A549 (cell line): Measurements from ENCODE around the gene KCNMA1. TPM values are rescaled to one million over a fixed set of nuclear protein-coding genes. Genes with fewer than 3 reads are reported as not detected.
A peak's percentile ranks its signal among the peaks of the same experiment; 100 is the strongest.

Experiments used
- ATAC-seq, 2 experiments: fragments of 200-7000 bp in 1 of 2; fragments of >200 bp in 1 of 2; cut with Nextera tagmentation in 1 of 2; cut with Tn5 transposase in 1 of 2; 3 replicates each; pipeline versions ENCODE4 v1.8.0 to v1.9.1; 2018 to 2020; ENCODE audit warnings: mild to moderate bottlenecking in 1 of 2, moderate library complexity in 1 of 2
- CTCF ChIA-PET: fragments of 300-600 bp; sonication (Branson Sonifier 250); formaldehyde crosslinking; extraction: SDS; loops from one replicate; lab custom pipeline; 2021; ENCODE audit warnings: antibody characterized with exemption, inconsistent platforms; lab: Yijun Ruan, JAX
- POLR2A ChIA-PET: fragments of 350-600 bp; formaldehyde crosslinking; extraction: SDS; loops from one replicate; lab custom pipeline; 2021; ENCODE audit warnings: antibody characterized with exemption, inconsistent platforms; lab: Yijun Ruan, JAX
- DNase-seq, 2 experiments: peaks; one replicate each; pipeline versions ENCODE4 v3.0.0 to v3.0.0-alpha.2; 2011 to 2016; ENCODE audit warnings: low read depth in 1 of 2, low spot score in 1 of 2
- FAIRE-seq: peaks from 2 replicates; lab custom pipeline; 2011; peaks lifted over from hg19 to GRCh38; lab: Jason Lieb, UNC
- H3K27ac ChIP-seq, 2 experiments: fragments of >200 bp; sonication (Bioruptor Twin); formaldehyde crosslinking; 3 replicates each; pipeline ENCODE4 v1.5.1; 2016 to 2017
- H3K4me1 ChIP-seq: fragments of >200 bp; sonication (Bioruptor Twin); formaldehyde crosslinking; 3 replicates; pipeline ENCODE4 v1.6.1; 2016
- H3K4me2 ChIP-seq: fragments of >200 bp; sonication (Bioruptor Twin); formaldehyde crosslinking; 3 replicates; pipeline ENCODE4 v1.6.1; 2016
- H3K4me3 ChIP-seq: fragments of >200 bp; sonication (Bioruptor Twin); formaldehyde crosslinking; 3 replicates; pipeline ENCODE4 v1.5.1; 2016
- H3K9me3 ChIP-seq: fragments of >200 bp; sonication (Bioruptor Twin); formaldehyde crosslinking; 3 replicates; pipeline ENCODE4 v1.6.1; 2016
- CHD4 ChIP-seq: fragments of 200-600 bp; sonication (generic); IDR thresholded peaks from 2 replicates; pipeline ENCODE4 v1.6.1; 2016; ENCODE audit warnings: antibody characterized with exemption, mild to moderate bottlenecking, borderline replicate concordance
- EHMT2 ChIP-seq: fragments of 200-600 bp; sonication (generic); IDR thresholded peaks from 2 replicates; pipeline ENCODE4 v1.6.1; 2016; ENCODE audit warnings: antibody characterized with exemption, low read depth, mild to moderate bottlenecking, moderate library complexity
- FOXS1 ChIP-seq: fragments of 250-450 bp; sonication (Bioruptor Pico); IDR thresholded peaks from 2 replicates; pipeline ENCODE4 v1.5.0; 2020; ENCODE audit warnings: mild to moderate bottlenecking, moderate library complexity
- GATA3 ChIP-seq: IDR thresholded peaks from 2 replicates; pipeline ENCODE4 v1.6.1; 2012; ENCODE audit warnings: borderline replicate concordance
- HOXA7 ChIP-seq: fragments of 250-450 bp; sonication (Bioruptor Pico); IDR thresholded peaks from 2 replicates; pipeline ENCODE4 v1.5.0; 2020; ENCODE audit warnings: mild to moderate bottlenecking, moderate library complexity
- HOXB13 ChIP-seq: fragments of 250-450 bp; sonication (Bioruptor Pico); IDR thresholded peaks from 2 replicates; pipeline ENCODE4 v1.5.0; 2020; ENCODE audit warnings: low read depth, mild to moderate bottlenecking, moderate library complexity
- JUNB ChIP-seq: fragments of >200 bp; sonication (Bioruptor Twin); formaldehyde crosslinking; IDR thresholded peaks from 2 replicates; pipeline ENCODE4 v1.6.1; 2016
- KDM5A ChIP-seq: fragments of 200-600 bp; sonication (generic); IDR thresholded peaks from 2 replicates; pipeline ENCODE4 v1.6.1; 2016; ENCODE audit warnings: antibody characterized with exemption, mild to moderate bottlenecking
- MAZ ChIP-seq: fragments of 150-350 bp; IDR thresholded peaks from 2 replicates; pipeline ENCODE4 v1.6.1; 2014; ENCODE audit warnings: antibody characterized with exemption, low read depth, low read length, borderline replicate concordance
- NPAS2 ChIP-seq: fragments of 250-450 bp; sonication (Bioruptor Pico); IDR thresholded peaks from 2 replicates; pipeline ENCODE4 v1.8.0; 2022; ENCODE audit warnings: mild to moderate bottlenecking, moderate library complexity, borderline replicate concordance
- POLR2AphosphoS2 ChIP-seq: conservative IDR thresholded peaks from 2 replicates; pipeline ENCODE4 v1.6.1; 2012; ENCODE audit warnings: low read length, improper control_type of control experiment, inconsistent platforms
- RAD21 ChIP-seq, 2 experiments: fragments of >200 bp in 1 of 2; sonication (Bioruptor Twin) in 1 of 2; formaldehyde crosslinking in 1 of 2; IDR thresholded peaks in 1 of 2; conservative IDR thresholded peaks in 1 of 2; 2 replicates in 1 of 2; 3 replicates in 1 of 2; pipeline ENCODE4 v1.6.1; 2012 to 2018; ENCODE audit warnings: inconsistent platforms in 1 of 2
- RARB ChIP-seq: fragments of 250-450 bp; sonication (Bioruptor Pico); IDR thresholded peaks from 2 replicates; pipeline ENCODE4 v1.8.0; 2021; ENCODE audit warnings: mild to moderate bottlenecking, moderate library complexity
- SMC3 ChIP-seq: fragments of >200 bp; sonication (Bioruptor Twin); formaldehyde crosslinking; IDR thresholded peaks from 3 replicates; pipeline ENCODE4 v1.6.1; 2018; ENCODE audit warnings: inconsistent platforms
- SREBF2 ChIP-seq: fragments of 450-650 bp; IDR thresholded peaks from 2 replicates; pipeline ENCODE4 v1.6.1; 2014; ENCODE audit warnings: mild to moderate bottlenecking, moderate library complexity
- ZNF302 ChIP-seq: fragments of 250-450 bp; sonication (Bioruptor Pico); IDR thresholded peaks from 2 replicates; pipeline ENCODE4 v1.9.0; 2021; ENCODE audit warnings: inconsistent platforms, mild to moderate bottlenecking, moderate library complexity
- ZSCAN20 ChIP-seq: fragments of 250-450 bp; sonication (Bioruptor Pico); IDR thresholded peaks from 2 replicates; pipeline ENCODE4 v1.8.0; 2022; ENCODE audit warnings: mild to moderate bottlenecking, moderate library complexity
- WGBS: methylation state at CpG from one replicate; pipeline ENCODE4 v1.1.6; 2017; ENCODE audit errors: missing lambda C conversion rate; 5-methylcytosine and 5-hydroxymethylcytosine counted together
- polyA plus RNA-seq, 4 experiments: library from polyadenylated mRNA; depleted of rRNA in 3 of 4; stranded (reverse); fragments of >200 nt; fragmentation: RNase III in 1 of 4; extraction: RNeasy Plus Mini Kit Qiagen cat#74134 plus additional on column Dnase treatment in 1 of 4; gene quantifications; 2 replicates in 3 of 4; 3 replicates in 1 of 4; pipeline ENCODE4 v1.2.3, GENCODE V29; 2011 to 2017
- TF ChIP-seq, protein P1 (sequence below): fragments of 250-450 bp; sonication (Bioruptor Pico); IDR thresholded peaks from 2 replicates; pipeline ENCODE4 v1.5.0; 2021; ENCODE audit warnings: mild to moderate bottlenecking, moderate library complexity, borderline replicate concordance
- TF ChIP-seq, protein P2 (sequence below): IDR thresholded peaks from 2 replicates; pipeline ENCODE4 v1.6.1; 2012; ENCODE audit warnings: low read depth, borderline replicate concordance
- TF ChIP-seq, protein P3 (sequence below): fragments of >200 bp; sonication (Bioruptor Twin); formaldehyde crosslinking; IDR thresholded peaks from 3 replicates; pipeline ENCODE4 v1.5.1; 2016
- TF ChIP-seq, protein P4 (sequence below): IDR thresholded peaks from 2 replicates; pipeline ENCODE4 v1.6.1; 2012
- TF ChIP-seq, protein P5 (sequence below): fragments of 450-650 bp; IDR thresholded peaks from 2 replicates; pipeline ENCODE4 v1.6.1; 2014; ENCODE audit warnings: antibody characterized with exemption

Gene KCNMA1
- polyA plus RNA-seq, 2 of the 4 experiments (the other 2 are of a cell fraction), result 14.9 to 30.6 TPM

DNA sequence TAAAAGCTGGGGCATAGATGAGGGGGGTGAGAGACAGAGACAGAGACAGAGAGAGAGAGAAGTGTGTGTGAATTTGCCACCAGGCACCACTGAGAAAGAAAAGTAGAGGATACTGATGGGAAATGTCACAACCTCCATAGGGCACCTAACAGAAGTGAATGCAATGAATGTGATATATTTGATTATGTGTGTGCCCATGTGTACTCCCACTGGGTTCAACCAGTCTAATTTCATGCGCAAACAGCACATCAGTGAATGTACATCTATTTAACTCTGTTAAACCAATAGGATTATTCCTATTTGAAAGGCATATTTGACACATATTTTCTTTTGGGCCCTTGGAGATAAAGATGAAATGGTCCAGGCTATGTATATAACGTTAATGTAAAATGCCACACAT, 241.3 kb downstream of the KCNMA1 start:
- Histone ChIP-seq H3K4me1 (peaks cover 24% of the 10 kb centered on the region), H3K4me3 (no peak overlapping the region), H3K27ac (no peak overlapping the region), H3K9me3 (no peaks in the 10 kb centered on the region), H3K4me2 (no peak overlapping the region)
- POLR2A ChIA-PET, result no interaction called here
- 88% methylated on average over 2 of the region's 2 CpGs for WGBS
- FAIRE-seq (no peak), ATAC-seq (no peak), DNase-seq (no peak)
- CTCF ChIA-PET, result interaction anchor here (1.2 to 7.6 kb wide), 3 partner anchors 223 to 316 kb away, joined by 3 to 38 read pairs (median 5); no protein-coding TSS in a partner anchor
- TF ChIP-seq ZSCAN20 (CRISPR knock-in tag) (no peak), EHMT2 (no peak), JUNB (no peak), SMC3 (no peak), FOXS1 (no peak)
- TF ChIP-seq, protein P1, sequence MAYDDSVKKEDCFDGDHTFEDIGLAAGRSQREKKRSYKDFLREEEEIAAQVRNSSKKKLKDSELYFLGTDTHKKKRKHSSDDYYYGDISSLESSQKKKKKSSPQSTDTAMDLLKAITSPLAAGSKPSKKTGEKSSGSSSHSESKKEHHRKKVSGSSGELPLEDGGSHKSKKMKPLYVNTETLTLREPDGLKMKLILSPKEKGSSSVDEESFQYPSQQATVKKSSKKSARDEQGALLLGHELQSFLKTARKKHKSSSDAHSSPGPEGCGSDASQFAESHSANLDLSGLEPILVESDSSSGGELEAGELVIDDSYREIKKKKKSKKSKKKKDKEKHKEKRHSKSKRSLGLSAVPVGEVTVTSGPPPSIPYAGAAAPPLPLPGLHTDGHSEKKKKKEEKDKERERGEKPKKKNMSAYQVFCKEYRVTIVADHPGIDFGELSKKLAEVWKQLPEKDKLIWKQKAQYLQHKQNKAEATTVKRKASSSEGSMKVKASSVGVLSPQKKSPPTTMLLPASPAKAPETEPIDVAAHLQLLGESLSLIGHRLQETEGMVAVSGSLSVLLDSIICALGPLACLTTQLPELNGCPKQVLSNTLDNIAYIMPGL, result no peak
- TF ChIP-seq, protein P2, sequence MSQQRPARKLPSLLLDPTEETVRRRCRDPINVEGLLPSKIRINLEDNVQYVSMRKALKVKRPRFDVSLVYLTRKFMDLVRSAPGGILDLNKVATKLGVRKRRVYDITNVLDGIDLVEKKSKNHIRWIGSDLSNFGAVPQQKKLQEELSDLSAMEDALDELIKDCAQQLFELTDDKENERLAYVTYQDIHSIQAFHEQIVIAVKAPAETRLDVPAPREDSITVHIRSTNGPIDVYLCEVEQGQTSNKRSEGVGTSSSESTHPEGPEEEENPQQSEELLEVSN, result no peak

DNA sequence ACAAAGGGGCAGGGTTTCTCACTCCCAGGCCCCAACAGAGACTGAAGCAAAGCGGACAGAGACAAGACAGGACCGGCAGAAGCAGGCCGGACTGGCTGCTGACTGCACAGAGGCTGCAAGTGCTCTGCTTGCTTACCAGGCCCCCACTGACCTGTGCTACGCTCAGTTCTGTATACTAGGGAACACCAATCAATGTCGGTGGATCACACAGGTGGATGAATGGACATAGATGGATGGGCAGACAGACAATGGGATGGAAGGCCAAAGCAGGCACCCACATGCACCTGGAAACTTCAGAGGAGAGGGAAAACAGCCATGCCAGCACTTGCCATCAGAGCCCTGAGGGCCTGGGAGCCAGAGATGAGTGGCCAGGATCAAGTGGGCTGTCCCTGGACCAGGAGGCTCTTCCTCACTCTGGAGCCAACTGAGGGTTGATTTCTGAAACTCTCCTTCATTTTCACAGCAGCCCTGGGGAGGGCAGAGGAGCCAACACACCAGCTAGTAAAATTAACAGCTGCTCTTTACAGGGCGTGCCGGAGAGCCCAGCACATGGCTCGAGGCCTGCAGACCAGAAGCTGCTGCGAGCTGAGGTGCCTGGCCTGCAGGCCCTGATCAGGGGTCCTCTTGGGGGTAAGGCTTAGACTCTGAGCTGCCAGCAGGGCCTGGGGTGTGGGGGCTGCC, 243.6 kb downstream of the KCNMA1 start:
- DNase-seq, result no peak
- ChIA-PET CTCF (interaction anchor here (0.5 to 7.6 kb wide), 15 partner anchors 8 to 317 kb away, joined by 3 to 102 read pairs (median 5); partner anchors contain the start of gene KCNMA1), POLR2A (no interaction called here)
- 96% methylated on average over 7 of the region's 9 CpGs for WGBS
- Histone ChIP-seq H3K4me1 (peaks cover 36% of the 10 kb centered on the region), H3K4me2 (no peak overlapping the region), H3K27ac (peak overlapping the region; percentile 69 to 83), H3K4me3 (no peak overlapping the region)
- no peak for FAIRE-seq
- TF ChIP-seq CHD4 (no peak), HOXA7 (no peak), MAZ (no peak), ZNF302 (CRISPR knock-in tag) (no peak), KDM5A (no peak), GATA3 (no peak), RAD21 (conservative IDR thresholded peaks at IDR 0.05 in 1 of 2, IDR thresholded peaks at IDR 0.05 in 1 of 2) (no peak), HOXB13 (no peak), SREBF2 (no peak), EHMT2 (no peak), RARB (CRISPR knock-in tag) (no peak), NPAS2 (no peak), JUNB (no peak), POLR2AphosphoS2 (no peak)
- TF ChIP-seq, protein P3, sequence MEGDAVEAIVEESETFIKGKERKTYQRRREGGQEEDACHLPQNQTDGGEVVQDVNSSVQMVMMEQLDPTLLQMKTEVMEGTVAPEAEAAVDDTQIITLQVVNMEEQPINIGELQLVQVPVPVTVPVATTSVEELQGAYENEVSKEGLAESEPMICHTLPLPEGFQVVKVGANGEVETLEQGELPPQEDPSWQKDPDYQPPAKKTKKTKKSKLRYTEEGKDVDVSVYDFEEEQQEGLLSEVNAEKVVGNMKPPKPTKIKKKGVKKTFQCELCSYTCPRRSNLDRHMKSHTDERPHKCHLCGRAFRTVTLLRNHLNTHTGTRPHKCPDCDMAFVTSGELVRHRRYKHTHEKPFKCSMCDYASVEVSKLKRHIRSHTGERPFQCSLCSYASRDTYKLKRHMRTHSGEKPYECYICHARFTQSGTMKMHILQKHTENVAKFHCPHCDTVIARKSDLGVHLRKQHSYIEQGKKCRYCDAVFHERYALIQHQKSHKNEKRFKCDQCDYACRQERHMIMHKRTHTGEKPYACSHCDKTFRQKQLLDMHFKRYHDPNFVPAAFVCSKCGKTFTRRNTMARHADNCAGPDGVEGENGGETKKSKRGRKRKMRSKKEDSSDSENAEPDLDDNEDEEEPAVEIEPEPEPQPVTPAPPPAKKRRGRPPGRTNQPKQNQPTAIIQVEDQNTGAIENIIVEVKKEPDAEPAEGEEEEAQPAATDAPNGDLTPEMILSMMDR, result no peak
- TF ChIP-seq, protein P4, sequence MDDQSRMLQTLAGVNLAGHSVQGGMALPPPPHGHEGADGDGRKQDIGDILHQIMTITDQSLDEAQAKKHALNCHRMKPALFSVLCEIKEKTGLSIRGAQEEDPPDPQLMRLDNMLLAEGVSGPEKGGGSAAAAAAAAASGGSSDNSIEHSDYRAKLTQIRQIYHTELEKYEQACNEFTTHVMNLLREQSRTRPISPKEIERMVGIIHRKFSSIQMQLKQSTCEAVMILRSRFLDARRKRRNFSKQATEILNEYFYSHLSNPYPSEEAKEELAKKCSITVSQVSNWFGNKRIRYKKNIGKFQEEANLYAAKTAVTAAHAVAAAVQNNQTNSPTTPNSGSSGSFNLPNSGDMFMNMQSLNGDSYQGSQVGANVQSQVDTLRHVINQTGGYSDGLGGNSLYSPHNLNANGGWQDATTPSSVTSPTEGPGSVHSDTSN, result no peak
- TF ChIP-seq, protein P5, sequence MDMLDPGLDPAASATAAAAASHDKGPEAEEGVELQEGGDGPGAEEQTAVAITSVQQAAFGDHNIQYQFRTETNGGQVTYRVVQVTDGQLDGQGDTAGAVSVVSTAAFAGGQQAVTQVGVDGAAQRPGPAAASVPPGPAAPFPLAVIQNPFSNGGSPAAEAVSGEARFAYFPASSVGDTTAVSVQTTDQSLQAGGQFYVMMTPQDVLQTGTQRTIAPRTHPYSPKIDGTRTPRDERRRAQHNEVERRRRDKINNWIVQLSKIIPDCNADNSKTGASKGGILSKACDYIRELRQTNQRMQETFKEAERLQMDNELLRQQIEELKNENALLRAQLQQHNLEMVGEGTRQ, result no peak
- TF ChIP-seq, all 56 proteins: peak for 0
- ATAC-seq, result no peak
- H3K9me3 ChIP-seq, result no peaks in the 10 kb centered on the region
